ENCODE data around the gene SENP2.

The SENP2 gene

DNA sequence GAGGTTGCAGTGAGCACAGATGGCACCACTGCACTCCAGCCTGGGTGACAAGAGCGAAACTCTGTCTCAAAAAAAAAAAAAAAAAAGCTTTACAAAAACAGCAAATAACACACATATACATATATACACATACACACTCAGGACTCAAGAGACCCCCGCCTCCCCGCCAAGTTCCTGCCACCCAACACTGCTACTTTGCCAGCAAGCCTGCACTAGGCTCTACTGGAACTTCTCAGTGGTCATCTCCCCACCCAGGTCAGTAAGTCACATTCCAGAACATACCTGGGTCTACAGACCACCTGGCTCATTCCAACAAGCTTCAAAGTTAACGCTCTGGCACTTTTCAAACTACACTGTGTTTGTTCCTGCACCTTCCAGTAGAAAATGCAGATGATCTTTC, 62.3 kb downstream of the SENP2 start:
- H3K27me3 ChIP-seq (ENCODE audit: insufficient read depth, poor library complexity, severe bottlenecking), result no peaks in the 10 kb centered on the region
- DNase-seq (ENCODE audit: low read depth in 1 of 2, low spot score in 1 of 2), result no peak
- no peak overlapping the region for H3K4me3 ChIP-seq (replicated peaks; ENCODE audit: insufficient read depth, low read length)
- H3K27ac ChIP-seq (replicated peaks), result no peak overlapping the region
- TF ChIP-seq POLR2AphosphoS5 (IDR thresholded peaks at IDR 0.05; ENCODE audit: low read depth), result no peak
- TF ChIP-seq SPI1 (IDR thresholded peaks at IDR 0.05; ENCODE audit: borderline replicate concordance, low read depth), result no peak
- TF ChIP-seq, protein P1, sequence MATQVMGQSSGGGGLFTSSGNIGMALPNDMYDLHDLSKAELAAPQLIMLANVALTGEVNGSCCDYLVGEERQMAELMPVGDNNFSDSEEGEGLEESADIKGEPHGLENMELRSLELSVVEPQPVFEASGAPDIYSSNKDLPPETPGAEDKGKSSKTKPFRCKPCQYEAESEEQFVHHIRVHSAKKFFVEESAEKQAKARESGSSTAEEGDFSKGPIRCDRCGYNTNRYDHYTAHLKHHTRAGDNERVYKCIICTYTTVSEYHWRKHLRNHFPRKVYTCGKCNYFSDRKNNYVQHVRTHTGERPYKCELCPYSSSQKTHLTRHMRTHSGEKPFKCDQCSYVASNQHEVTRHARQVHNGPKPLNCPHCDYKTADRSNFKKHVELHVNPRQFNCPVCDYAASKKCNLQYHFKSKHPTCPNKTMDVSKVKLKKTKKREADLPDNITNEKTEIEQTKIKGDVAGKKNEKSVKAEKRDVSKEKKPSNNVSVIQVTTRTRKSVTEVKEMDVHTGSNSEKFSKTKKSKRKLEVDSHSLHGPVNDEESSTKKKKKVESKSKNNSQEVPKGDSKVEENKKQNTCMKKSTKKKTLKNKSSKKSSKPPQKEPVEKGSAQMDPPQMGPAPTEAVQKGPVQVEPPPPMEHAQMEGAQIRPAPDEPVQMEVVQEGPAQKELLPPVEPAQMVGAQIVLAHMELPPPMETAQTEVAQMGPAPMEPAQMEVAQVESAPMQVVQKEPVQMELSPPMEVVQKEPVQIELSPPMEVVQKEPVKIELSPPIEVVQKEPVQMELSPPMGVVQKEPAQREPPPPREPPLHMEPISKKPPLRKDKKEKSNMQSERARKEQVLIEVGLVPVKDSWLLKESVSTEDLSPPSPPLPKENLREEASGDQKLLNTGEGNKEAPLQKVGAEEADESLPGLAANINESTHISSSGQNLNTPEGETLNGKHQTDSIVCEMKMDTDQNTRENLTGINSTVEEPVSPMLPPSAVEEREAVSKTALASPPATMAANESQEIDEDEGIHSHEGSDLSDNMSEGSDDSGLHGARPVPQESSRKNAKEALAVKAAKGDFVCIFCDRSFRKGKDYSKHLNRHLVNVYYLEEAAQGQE (IDR thresholded peaks at IDR 0.05; ENCODE audit: insufficient replicate concordance, low read depth), result no peak
- TF ChIP-seq GABPA (IDR thresholded peaks at IDR 0.05; ENCODE audit: low read depth), result no peak
- TF ChIP-seq, protein P2, sequence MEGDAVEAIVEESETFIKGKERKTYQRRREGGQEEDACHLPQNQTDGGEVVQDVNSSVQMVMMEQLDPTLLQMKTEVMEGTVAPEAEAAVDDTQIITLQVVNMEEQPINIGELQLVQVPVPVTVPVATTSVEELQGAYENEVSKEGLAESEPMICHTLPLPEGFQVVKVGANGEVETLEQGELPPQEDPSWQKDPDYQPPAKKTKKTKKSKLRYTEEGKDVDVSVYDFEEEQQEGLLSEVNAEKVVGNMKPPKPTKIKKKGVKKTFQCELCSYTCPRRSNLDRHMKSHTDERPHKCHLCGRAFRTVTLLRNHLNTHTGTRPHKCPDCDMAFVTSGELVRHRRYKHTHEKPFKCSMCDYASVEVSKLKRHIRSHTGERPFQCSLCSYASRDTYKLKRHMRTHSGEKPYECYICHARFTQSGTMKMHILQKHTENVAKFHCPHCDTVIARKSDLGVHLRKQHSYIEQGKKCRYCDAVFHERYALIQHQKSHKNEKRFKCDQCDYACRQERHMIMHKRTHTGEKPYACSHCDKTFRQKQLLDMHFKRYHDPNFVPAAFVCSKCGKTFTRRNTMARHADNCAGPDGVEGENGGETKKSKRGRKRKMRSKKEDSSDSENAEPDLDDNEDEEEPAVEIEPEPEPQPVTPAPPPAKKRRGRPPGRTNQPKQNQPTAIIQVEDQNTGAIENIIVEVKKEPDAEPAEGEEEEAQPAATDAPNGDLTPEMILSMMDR (IDR thresholded peaks at IDR 0.05; ENCODE audit: insufficient read depth, low read length), result no peak

DNA sequence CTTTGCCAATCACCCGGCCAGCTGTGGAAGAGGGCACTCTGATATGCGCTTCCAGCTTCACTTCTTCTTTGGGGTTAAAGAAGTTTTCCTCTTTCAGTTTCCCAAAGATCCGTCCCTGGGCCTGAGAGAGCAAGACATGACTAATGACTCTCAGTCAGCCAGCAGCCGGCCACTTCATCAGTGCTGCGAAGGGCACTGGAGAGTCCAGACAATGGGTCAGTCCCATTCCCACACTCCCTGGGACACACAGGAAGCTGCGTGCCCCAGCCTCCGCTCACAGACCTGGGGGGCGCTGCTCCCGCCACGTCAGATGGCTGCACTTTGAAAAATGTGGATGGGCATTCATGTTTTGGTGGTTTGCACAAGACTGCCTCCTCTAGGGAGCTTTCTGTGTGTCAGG, 63.3 kb downstream of the SENP2 start:
- no peak for DNase-seq (ENCODE audit: low read depth in 1 of 2, low spot score in 1 of 2)
- H3K4me3 ChIP-seq (replicated peaks; ENCODE audit: insufficient read depth, low read length), result no peak overlapping the region
- no peak for TF ChIP-seq SPI1 (IDR thresholded peaks at IDR 0.05; ENCODE audit: borderline replicate concordance, low read depth)
- TF ChIP-seq GABPA (IDR thresholded peaks at IDR 0.05; ENCODE audit: low read depth), result no peak
- no peak for TF ChIP-seq POLR2AphosphoS5 (IDR thresholded peaks at IDR 0.05; ENCODE audit: low read depth)
- TF ChIP-seq, protein P2 (IDR thresholded peaks at IDR 0.05; ENCODE audit: insufficient read depth, low read length), result no peak
- TF ChIP-seq, protein P1 (IDR thresholded peaks at IDR 0.05; ENCODE audit: insufficient replicate concordance, low read depth), result no peak

DNA sequence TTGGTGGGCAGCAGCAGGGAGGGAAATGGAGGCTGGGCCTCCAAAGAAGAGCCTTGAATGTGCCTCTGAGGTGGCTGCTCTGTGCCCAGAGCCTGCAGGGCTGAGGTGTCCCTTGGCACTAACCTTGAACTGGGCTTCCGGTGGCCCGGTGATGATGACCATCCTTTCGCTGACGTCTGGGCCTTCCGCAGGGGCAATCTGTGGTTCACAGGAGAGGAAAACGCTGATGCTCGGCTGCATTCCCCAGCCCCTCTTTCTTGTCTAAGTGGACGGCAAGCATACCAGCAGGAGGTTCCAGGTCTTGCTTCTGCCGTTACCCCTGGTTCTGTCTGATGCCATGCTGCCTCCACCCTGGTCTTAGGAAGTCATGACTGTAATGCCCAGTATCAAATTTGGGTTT, 65.9 kb downstream of the SENP2 start:
- no peak for TF ChIP-seq GABPA (IDR thresholded peaks at IDR 0.05; ENCODE audit: low read depth)
- TF ChIP-seq, protein P1 (IDR thresholded peaks at IDR 0.05; ENCODE audit: insufficient replicate concordance, low read depth), result no peak
- TF ChIP-seq POLR2AphosphoS5 (IDR thresholded peaks at IDR 0.05; ENCODE audit: low read depth), result no peak
- TF ChIP-seq SPI1 (IDR thresholded peaks at IDR 0.05; ENCODE audit: borderline replicate concordance, low read depth), result no peak
- TF ChIP-seq, protein P2 (IDR thresholded peaks at IDR 0.05; ENCODE audit: insufficient read depth, low read length), result no peak
- Histone ChIP-seq H3K4me3 (replicated peaks; ENCODE audit: insufficient read depth, low read length) (no peak overlapping the region), H3K27ac (replicated peaks) (no peak overlapping the region), H3K27me3 (ENCODE audit: insufficient read depth, poor library complexity, severe bottlenecking) (no peaks in the 10 kb centered on the region)
- no peak for DNase-seq (ENCODE audit: low read depth in 1 of 2, low spot score in 1 of 2)

More for the DNA sequence above, 63.3 kb downstream of the SENP2 start:
- H3K27me3 ChIP-seq (ENCODE audit: insufficient read depth, poor library complexity, severe bottlenecking), result no peaks in the 10 kb centered on the region
- H3K27ac ChIP-seq (replicated peaks), result no peak overlapping the region
